Suprapubic skin (tissue), 4 donors: ENCODE results near the gene IL36A. TPM values are rescaled to one million over a fixed set of nuclear protein-coding genes. Genes with fewer than 3 reads are reported as not detected.

ENCODE experiments used
- DNase-seq, 2 donors: peaks; one replicate each; pipeline ENCODE4 v3.0.0-alpha.2; 2019; ENCODE audit warnings: low spot score in 2 of 2
- H3K27ac ChIP-seq: fragments of 200-600 bp; sonication (generic); one replicate; pipeline ENCODE4 v1.5.1; 2019
- H3K27me3 ChIP-seq: fragments of 200-600 bp; sonication (generic); one replicate; pipeline ENCODE4 v1.5.1; 2019
- H3K36me3 ChIP-seq: fragments of 200-600 bp; sonication (generic); one replicate; pipeline ENCODE4 v1.5.1; 2019
- H3K4me1 ChIP-seq: fragments of 200-600 bp; sonication (generic); one replicate; pipeline ENCODE4 v1.5.1; 2019
- H3K4me3 ChIP-seq: fragments of 200-600 bp; sonication (generic); one replicate; pipeline ENCODE4 v1.5.1; 2019; ENCODE audit warnings: mild to moderate bottlenecking
- H3K9me3 ChIP-seq: fragments of 200-600 bp; sonication (generic); one replicate; pipeline ENCODE4 v1.5.1; 2019
- EP300 ChIP-seq: sonication (generic); formaldehyde crosslinking; IDR thresholded peaks from one replicate; pipeline ENCODE4 v1.6.1; 2017; ENCODE audit warnings: antibody characterized with exemption
- POLR2A ChIP-seq, 2 donors: fragments of 450-650 bp; IDR thresholded peaks; one replicate each; pipeline ENCODE4 v1.6.1; 2017; ENCODE audit warnings: antibody characterized with exemption in 2 of 2, mild to moderate bottlenecking in 2 of 2, moderate library complexity in 2 of 2
- POLR2AphosphoS5 ChIP-seq, 3 donors: sonication (generic); formaldehyde crosslinking; IDR thresholded peaks; one replicate each; pipeline ENCODE4 v1.6.1; 2017; ENCODE audit warnings: antibody characterized with exemption in 3 of 3
- WGBS: methylation state at CpG from one replicate; pipeline ENCODE4 v1.1.5; 2018; 5-methylcytosine and 5-hydroxymethylcytosine counted together
- total RNA-seq, 4 donors: library from RNA; depleted of rRNA; stranded (reverse); fragments of >200 nt; gene quantifications; one replicate each; pipeline ENCODE4 v1.1.0, GENCODE V29; 2016
- TF ChIP-seq, protein P1 (sequence below), 2 donors: fragments of 200-600 bp in 1 of 2; fragments of 450-650 bp in 1 of 2; sonication (generic) in 1 of 2; IDR thresholded peaks; one replicate each; pipeline ENCODE4 v1.5.1; 2016 to 2019; ENCODE audit warnings: antibody characterized with exemption in 2 of 2, mild to moderate bottlenecking in 1 of 2, moderate library complexity in 1 of 2

The IL36A gene
- total RNA-seq, 4 donors from 2014 or later: not detected

GRCh38 chr2:112962308-112963175, 42.7 kb upstream of the IL36A start:
- TF ChIP-seq POLR2AphosphoS5 (IDR thresholded peaks at IDR 0.05) (no peak), POLR2A (IDR thresholded peaks at IDR 0.05) (no peak), EP300 (no peak)
- TF ChIP-seq, protein P1, sequence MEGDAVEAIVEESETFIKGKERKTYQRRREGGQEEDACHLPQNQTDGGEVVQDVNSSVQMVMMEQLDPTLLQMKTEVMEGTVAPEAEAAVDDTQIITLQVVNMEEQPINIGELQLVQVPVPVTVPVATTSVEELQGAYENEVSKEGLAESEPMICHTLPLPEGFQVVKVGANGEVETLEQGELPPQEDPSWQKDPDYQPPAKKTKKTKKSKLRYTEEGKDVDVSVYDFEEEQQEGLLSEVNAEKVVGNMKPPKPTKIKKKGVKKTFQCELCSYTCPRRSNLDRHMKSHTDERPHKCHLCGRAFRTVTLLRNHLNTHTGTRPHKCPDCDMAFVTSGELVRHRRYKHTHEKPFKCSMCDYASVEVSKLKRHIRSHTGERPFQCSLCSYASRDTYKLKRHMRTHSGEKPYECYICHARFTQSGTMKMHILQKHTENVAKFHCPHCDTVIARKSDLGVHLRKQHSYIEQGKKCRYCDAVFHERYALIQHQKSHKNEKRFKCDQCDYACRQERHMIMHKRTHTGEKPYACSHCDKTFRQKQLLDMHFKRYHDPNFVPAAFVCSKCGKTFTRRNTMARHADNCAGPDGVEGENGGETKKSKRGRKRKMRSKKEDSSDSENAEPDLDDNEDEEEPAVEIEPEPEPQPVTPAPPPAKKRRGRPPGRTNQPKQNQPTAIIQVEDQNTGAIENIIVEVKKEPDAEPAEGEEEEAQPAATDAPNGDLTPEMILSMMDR (IDR thresholded peaks at IDR 0.05): no peak
- no peaks in the 10 kb centered on the region for H3K36me3 ChIP-seq
- no peak overlapping the region for H3K27ac ChIP-seq
- WGBS: 79% methylated on average over 3 of the region's 3 CpGs
- H3K9me3 ChIP-seq: no peaks in the 10 kb centered on the region
- no peaks in the 10 kb centered on the region for H3K4me1 ChIP-seq
- DNase-seq: no peak
- no peak overlapping the region for H3K4me3 ChIP-seq
- H3K27me3 ChIP-seq: no peaks in the 10 kb centered on the region

- no peak for TF ChIP-seq POLR2AphosphoS5 (IDR thresholded peaks at IDR 0.05)
- no peak for TF ChIP-seq POLR2A (IDR thresholded peaks at IDR 0.05)
- TF ChIP-seq, protein P1 (IDR thresholded peaks at IDR 0.05): no peak
- no peak for TF ChIP-seq EP300
- DNase-seq: no peak
- Histone ChIP-seq H3K27me3 (peaks cover 5% of the 10 kb centered on the region), H3K4me3 (no peak overlapping the region), H3K4me1 (no peaks in the 10 kb centered on the region), H3K36me3 (no peaks in the 10 kb centered on the region), H3K27ac (no peak overlapping the region), H3K9me3 (no peaks in the 10 kb centered on the region)
- WGBS: 91% methylated on average over 2 of the region's 2 CpGs
Observed at GRCh38 chr2:112967023-112967422, 38.2 kb upstream of the IL36A start.

- TF ChIP-seq POLR2AphosphoS5 (IDR thresholded peaks at IDR 0.05) (no peak), POLR2A (IDR thresholded peaks at IDR 0.05) (no peak), EP300 (no peak)
- TF ChIP-seq, protein P1 (IDR thresholded peaks at IDR 0.05): no peak
- no peaks in the 10 kb centered on the region for H3K9me3 ChIP-seq
- 85% methylated on average over 5 of the region's 5 CpGs for WGBS
- no peaks in the 10 kb centered on the region for H3K4me1 ChIP-seq
- H3K27ac ChIP-seq: no peak overlapping the region
- H3K4me3 ChIP-seq: no peak overlapping the region
- peaks cover 23% of the 10 kb centered on the region for H3K27me3 ChIP-seq
- no peaks in the 10 kb centered on the region for H3K36me3 ChIP-seq
- no peak for DNase-seq
Observed at GRCh38 chr2:112972423-112973086, 32.7 kb upstream of the IL36A start.

DNA sequence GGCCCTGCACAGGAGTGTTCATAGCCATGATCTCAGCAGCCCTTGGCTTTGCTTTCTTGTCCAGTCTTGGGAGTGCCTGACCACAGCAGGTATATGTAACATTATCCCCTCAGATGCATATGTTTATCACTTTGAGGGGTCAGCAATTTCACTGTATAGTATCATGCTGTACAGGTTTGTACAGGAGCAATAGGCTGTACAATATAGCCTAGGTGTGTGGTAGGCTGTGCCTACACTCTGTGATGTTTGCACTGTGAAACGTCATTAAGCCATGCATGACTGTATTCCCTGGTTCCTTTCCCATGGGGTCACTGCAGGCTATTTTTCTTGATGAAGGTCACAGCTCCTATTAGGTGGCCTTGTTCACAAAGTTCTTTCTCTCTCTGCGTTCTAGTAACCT, 32.1 kb upstream of the IL36A start:
- Histone ChIP-seq H3K36me3 (no peaks in the 10 kb centered on the region), H3K27me3 (peaks cover 23% of the 10 kb centered on the region), H3K27ac (no peak overlapping the region), H3K4me1 (no peaks in the 10 kb centered on the region), H3K4me3 (no peak overlapping the region), H3K9me3 (no peaks in the 10 kb centered on the region)
- no peak for DNase-seq
- WGBS: 62% methylated on average over 2 of the region's 2 CpGs
- TF ChIP-seq EP300 (no peak), POLR2A (IDR thresholded peaks at IDR 0.05) (no peak), POLR2AphosphoS5 (IDR thresholded peaks at IDR 0.05) (no peak)
- TF ChIP-seq, protein P1 (IDR thresholded peaks at IDR 0.05): no peak

DNA sequence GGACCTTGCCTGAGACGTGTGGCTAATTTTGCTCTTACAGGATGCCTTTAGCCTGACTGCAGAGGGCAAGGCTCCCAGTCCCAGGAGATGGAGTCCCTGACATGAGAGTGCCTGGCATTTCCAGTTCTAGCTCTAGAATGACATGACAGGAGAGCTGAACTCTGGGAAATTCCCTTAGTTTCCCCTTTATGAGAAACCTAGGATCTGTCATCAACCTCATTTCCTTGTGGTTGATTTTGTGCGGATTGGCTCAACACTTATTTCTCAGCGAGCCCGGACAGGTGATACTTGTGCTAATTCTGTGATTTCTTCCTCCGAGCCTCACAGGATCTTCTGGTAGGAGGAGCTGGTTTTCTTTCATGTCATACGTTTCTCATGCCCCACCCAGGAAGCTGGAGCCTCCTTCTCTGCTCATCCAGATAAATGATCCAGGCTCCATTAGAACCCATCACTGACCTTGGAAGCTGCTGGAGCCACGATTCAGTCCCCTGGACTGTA, 27.7 kb upstream of the IL36A start, which contains the start of gene IL36G:
IL36G (plus strand) TSS at position 448 of the 498 bp plus-strand sequence. CDS start 633 bp downstream, outside the sequence.
- 30% methylated on average over 7 of the region's 7 CpGs for WGBS
- H3K36me3 ChIP-seq: no peaks in the 10 kb centered on the region
- peaks cover 13% of the 10 kb centered on the region for H3K27me3 ChIP-seq
- H3K27ac ChIP-seq: no peak within 1 kb of the TSS
- H3K4me3 ChIP-seq: no peak within 1 kb of the TSS
- no peaks in the 10 kb centered on the region for H3K4me1 ChIP-seq
- no peaks in the 10 kb centered on the region for H3K9me3 ChIP-seq
- TF ChIP-seq EP300: no peak
- no peak for TF ChIP-seq POLR2AphosphoS5 (IDR thresholded peaks at IDR 0.05)
- TF ChIP-seq, protein P1 (IDR thresholded peaks at IDR 0.05): no peak
- TF ChIP-seq POLR2A (IDR thresholded peaks at IDR 0.05): no peak
- no peak for DNase-seq
